Right lobe of liver (tissue), 6 donors: ENCODE measurements around the gene WEE1. TPM values are rescaled to one million over a fixed set of nuclear protein-coding genes. Genes with fewer than 3 reads are reported as not detected.

Experiments used
- ATAC-seq, 4 donors: fragments of 200-7000 bp; cut with Tn5 transposase; one replicate each; pipeline ENCODE4 v1.9.1; 2020; ENCODE audit warnings: mild to moderate bottlenecking in 4 of 4, moderate library complexity in 4 of 4
- DNase-seq, 3 donors: peaks; one replicate each; pipeline ENCODE4 v3.0.0-alpha.2; 2020
- H3K27ac ChIP-seq, 3 donors: fragments of 200-600 bp; one replicate each; pipeline ENCODE4 v1.8.0; 2022
- H3K27me3 ChIP-seq, 2 donors: fragments of 200-600 bp; one replicate each; pipeline ENCODE4 v1.8.0; 2022
- H3K36me3 ChIP-seq, 4 donors: fragments of 200-600 bp; sonication (generic) in 1 of 4; one replicate each; pipeline versions ENCODE4 v1.5.1 to v1.8.0; 2017 to 2022; ENCODE audit warnings: control low read depth in 1 of 4
- H3K4me1 ChIP-seq, 4 donors: fragments of 200-600 bp; sonication (generic) in 1 of 4; one replicate each; pipeline versions ENCODE4 v1.5.1 to v1.8.0; 2017 to 2022; ENCODE audit warnings: control low read depth in 1 of 4
- H3K4me3 ChIP-seq, 3 donors: fragments of 200-600 bp; one replicate each; pipeline ENCODE4 v1.8.0; 2022
- H3K9me3 ChIP-seq, 4 donors: fragments of 200-600 bp; sonication (generic) in 1 of 4; one replicate each; pipeline versions ENCODE4 v1.5.1 to v1.8.0; 2017 to 2022; ENCODE audit warnings: control low read depth in 1 of 4
- CTCF ChIP-seq, 4 donors: fragments of 200-600 bp in 3 of 4; fragments of 450-650 bp in 1 of 4; IDR thresholded peaks; one replicate each; pipeline versions ENCODE4 v1.5.1 to v1.8.0; 2016 to 2022; ENCODE audit warnings: antibody characterized with exemption in 4 of 4, mild to moderate bottlenecking in 2 of 4
- POLR2A ChIP-seq: fragments of 450-650 bp; IDR thresholded peaks from one replicate; pipeline ENCODE4 v1.6.1; 2017; ENCODE audit warnings: antibody characterized with exemption, mild to moderate bottlenecking
- WGBS: methylation state at CpG from one replicate; pipeline ENCODE4 v1.1.6; 2018; ENCODE audit warnings: low coverage, low lambda C conversion rate; ENCODE audit not compliant: insufficient coverage; ENCODE audit errors: missing lambda C conversion rate; 5-methylcytosine and 5-hydroxymethylcytosine counted together
- intact Hi-C, 2 donors: fragments of 100-400 bp; cut with DNase I; formaldehyde crosslinking; loops; one replicate each; pipeline versions ENCODE4 v1.11.2 to v1.14.1; 2022
- total RNA-seq, 6 experiments: library from RNA; depleted of rRNA in 2 of 6; stranded (reverse); fragments of >200 nt in 2 of 6; fragmentation: NEBNext Ultra II Directional in 3 of 6; extraction: Animal tissue kit (Norgen Biotek cat#: 25700) in 3 of 6; gene quantifications; one replicate each; pipeline versions ENCODE4 v1.1.0 to v1.2.4, GENCODE V29; 2016 to 2023
- donor health status: DM: no; HTN: yes; CAD: no.
- donor health status: DM: no; HTN: no; CAD: no.
- donor health status: DM: no; HTN: no; CAD: no.
- donor health status: DM: no; HTN: yes; CAD: no.
- donor health status: DM: no; HTN: yes; CAD: no.

Gene WEE1
- total RNA-seq, 6 experiments from 2014 or later: 11.1 to 34.0 (median 19.5) TPM

- no peak for ATAC-seq
- WGBS: 96% methylated on average over 4 of the region's 4 CpGs
- no peak overlapping the region for H3K4me3 ChIP-seq
Observed at GRCh38 chr11:9590717-9591116, 17.2 kb downstream of the WEE1 start.

GRCh38 chr11:9594267-9595046 lies 21.0 kb downstream of the WEE1 start:
- TF ChIP-seq POLR2A: no peak
- TF ChIP-seq CTCF (IDR thresholded peaks at IDR 0.05): no peak
- WGBS: 94% methylated on average over 10 of the region's 11 CpGs
- intact Hi-C loops: no loop called here
- no peak overlapping the region for H3K4me3 ChIP-seq
- no peak for DNase-seq
- H3K9me3 ChIP-seq: no peaks in the 10 kb centered on the region
- ATAC-seq: no peak
- H3K27ac ChIP-seq: no peak overlapping the region
- peaks cover 0 to 5% (median 0%) of the 10 kb centered on the region in 4 donors for H3K36me3 ChIP-seq
- H3K4me1 ChIP-seq: no peaks in the 10 kb centered on the region
- H3K27me3 ChIP-seq: no peaks in the 10 kb centered on the region

More at GRCh38 chr11:9590717-9591116, 17.2 kb downstream of the WEE1 start:
- no peaks in the 10 kb centered on the region for H3K4me1 ChIP-seq
- intact Hi-C loops: no loop called here
- no peak for TF ChIP-seq CTCF (IDR thresholded peaks at IDR 0.05)
- TF ChIP-seq POLR2A: no peak
- DNase-seq: no peak
- H3K36me3 ChIP-seq: peaks cover 0 to 41% (median 17%) of the 10 kb centered on the region in 4 donors
- H3K27ac ChIP-seq: no peak overlapping the region
- H3K9me3 ChIP-seq: no peaks in the 10 kb centered on the region
- no peaks in the 10 kb centered on the region for H3K27me3 ChIP-seq

GRCh38 chr11:9596926-9597464 lies 23.5 kb downstream of the WEE1 start:
- intact Hi-C loops: no loop called here
- DNase-seq: no peak
- Histone ChIP-seq H3K27ac (no peak overlapping the region), H3K36me3 (no peaks in the 10 kb centered on the region), H3K27me3 (no peaks in the 10 kb centered on the region), H3K9me3 (no peaks in the 10 kb centered on the region), H3K4me3 (no peak overlapping the region), H3K4me1 (no peaks in the 10 kb centered on the region)
- ATAC-seq: no peak
- WGBS: 89% methylated on average over 4 of the region's 4 CpGs
- TF ChIP-seq POLR2A (no peak), CTCF (IDR thresholded peaks at IDR 0.05) (no peak)

- intact Hi-C loops: no loop called here
- TF ChIP-seq CTCF (IDR thresholded peaks at IDR 0.05): no peak
- TF ChIP-seq POLR2A: no peak
- 72% methylated on average over 2 of the region's 2 CpGs for WGBS
- no peaks in the 10 kb centered on the region for H3K4me1 ChIP-seq
- no peak overlapping the region for H3K27ac ChIP-seq
- no peaks in the 10 kb centered on the region for H3K9me3 ChIP-seq
- no peaks in the 10 kb centered on the region for H3K27me3 ChIP-seq
- ATAC-seq (no peak), DNase-seq (peak in 1 of 3 donors; percentile 19)
- no peak overlapping the region for H3K4me3 ChIP-seq
- H3K36me3 ChIP-seq: no peaks in the 10 kb centered on the region
Observed at GRCh38 chr11:9600166-9600565, 26.7 kb downstream of the WEE1 start.
